ENCODE measurements around the gene ZBTB4. TPM values are rescaled to one million over a fixed set of nuclear protein-coding genes. Genes with fewer than 3 reads are reported as not detected.

ZBTB4 gene
- total RNA-seq, 1 experiment from 2014 or later: 26.7 TPM

GRCh38 chr17:7468804-7469389, 10.5 kb downstream of the ZBTB4 start:
- no peak for DNase-seq (ENCODE audit: low read depth)

DNA sequence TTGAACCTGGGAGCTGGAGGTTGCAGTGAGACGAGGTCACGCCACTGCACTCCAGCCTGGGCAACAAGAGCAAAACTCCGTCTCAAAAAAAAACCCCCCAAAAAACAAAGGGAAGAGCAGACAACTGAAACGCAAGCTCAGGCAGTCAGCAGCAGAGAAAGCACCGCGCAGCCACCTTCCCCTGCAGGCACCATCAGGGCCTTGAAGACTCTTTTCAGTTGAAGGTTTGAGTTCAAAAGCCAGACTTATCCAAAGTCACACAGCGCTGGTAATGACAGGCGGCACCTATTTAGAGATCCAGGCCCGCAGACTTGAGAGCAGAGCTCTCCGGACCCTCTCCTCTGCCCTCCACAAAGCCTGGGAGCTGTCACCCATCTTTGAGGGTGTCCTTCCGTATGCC, 11.1 kb downstream of the ZBTB4 start:
- no peak for DNase-seq (ENCODE audit: low read depth)

- no peak for DNase-seq (ENCODE audit: low read depth)
Measured at GRCh38 chr17:7467498-7467897, 11.9 kb downstream of the ZBTB4 start.

- peak; percentile 75 for DNase-seq (ENCODE audit: low read depth)
Measured at GRCh38 chr17:7466639-7467341, 12.6 kb downstream of the ZBTB4 start.

- no peak for DNase-seq (ENCODE audit: low read depth)
Measured at GRCh38 chr17:7466318-7466638, 13.2 kb downstream of the ZBTB4 start.

GRCh38 chr17:7465597-7466275, 13.7 kb downstream of the ZBTB4 start:
- DNase-seq (ENCODE audit: low read depth): no peak

- no peak for DNase-seq (ENCODE audit: low read depth)
Measured at GRCh38 chr17:7464081-7464480, 15.3 kb downstream of the ZBTB4 start.

GRCh38 chr17:7463372-7463846, 16.0 kb downstream of the ZBTB4 start:
- no peak for DNase-seq (ENCODE audit: low read depth)

DNA sequence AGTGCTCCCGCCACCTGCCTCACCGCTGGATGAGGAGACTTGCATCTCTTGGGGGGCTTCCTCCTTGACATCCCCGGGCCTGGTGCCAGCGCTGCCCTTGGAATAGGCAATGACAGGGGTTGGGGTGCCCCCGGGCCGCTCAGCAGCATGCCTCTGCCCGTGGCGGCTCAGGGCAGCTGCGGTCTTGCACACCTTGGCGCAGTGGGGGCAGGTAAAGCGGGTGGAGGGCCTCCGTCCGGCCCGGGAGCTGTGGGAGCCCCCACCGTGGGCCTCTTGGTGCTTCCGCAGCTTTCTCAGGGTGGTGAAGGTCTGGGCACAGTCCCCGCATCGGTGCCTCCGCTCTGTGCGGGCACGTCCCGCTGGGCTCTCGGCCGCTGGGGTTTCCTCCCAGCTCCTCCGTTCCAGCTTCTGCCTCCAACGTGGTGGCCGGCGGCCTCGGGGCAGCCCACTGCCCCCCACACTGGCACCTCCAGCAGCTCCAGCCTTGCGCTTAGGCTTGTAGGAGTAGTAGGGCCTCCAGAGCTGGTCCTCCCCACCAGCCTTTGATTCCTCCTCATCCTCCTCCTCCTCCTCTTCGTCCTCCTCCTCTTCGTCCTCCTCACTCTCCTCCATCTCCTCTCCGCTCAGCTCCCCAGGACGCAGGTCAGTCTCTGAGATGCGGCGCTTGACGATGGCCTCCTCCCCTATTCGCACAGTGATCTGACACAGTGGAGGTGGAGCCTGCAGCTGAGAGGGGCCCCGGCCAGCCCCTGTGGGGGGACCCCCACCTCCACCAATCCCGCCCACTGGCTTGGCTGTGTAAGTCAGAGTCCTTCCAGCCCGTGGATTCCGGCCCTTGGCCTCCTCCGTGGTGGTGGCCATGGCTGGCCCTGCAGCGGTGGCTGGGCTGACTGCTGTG, 16.7 kb downstream of the ZBTB4 start:
- DNase-seq (ENCODE audit: low read depth): no peak

- DNase-seq (ENCODE audit: low read depth): no peak
Measured at GRCh38 chr17:7460850-7461660, 18.4 kb downstream of the ZBTB4 start.

GRCh38 chr17:7459961-7460545, 19.4 kb downstream of the ZBTB4 start:
- no peak for DNase-seq (ENCODE audit: low read depth)

GRCh38 chr17:7448461-7448860, 31.0 kb downstream of the ZBTB4 start:
- DNase-seq (ENCODE audit: low read depth): no peak

- no peak for DNase-seq (ENCODE audit: low read depth)
Measured at GRCh38 chr17:7445619-7445968, 33.8 kb downstream of the ZBTB4 start.

GRCh38 chr17:7444682-7445618, 34.5 kb downstream of the ZBTB4 start, which contains the start of gene CHRNB1:
CHRNB1 (plus strand) TSS chr17:7445061; CDS start chr17:7445128, 67 bp downstream.
- peak; percentile 61 for DNase-seq (ENCODE audit: low read depth)

DNA sequence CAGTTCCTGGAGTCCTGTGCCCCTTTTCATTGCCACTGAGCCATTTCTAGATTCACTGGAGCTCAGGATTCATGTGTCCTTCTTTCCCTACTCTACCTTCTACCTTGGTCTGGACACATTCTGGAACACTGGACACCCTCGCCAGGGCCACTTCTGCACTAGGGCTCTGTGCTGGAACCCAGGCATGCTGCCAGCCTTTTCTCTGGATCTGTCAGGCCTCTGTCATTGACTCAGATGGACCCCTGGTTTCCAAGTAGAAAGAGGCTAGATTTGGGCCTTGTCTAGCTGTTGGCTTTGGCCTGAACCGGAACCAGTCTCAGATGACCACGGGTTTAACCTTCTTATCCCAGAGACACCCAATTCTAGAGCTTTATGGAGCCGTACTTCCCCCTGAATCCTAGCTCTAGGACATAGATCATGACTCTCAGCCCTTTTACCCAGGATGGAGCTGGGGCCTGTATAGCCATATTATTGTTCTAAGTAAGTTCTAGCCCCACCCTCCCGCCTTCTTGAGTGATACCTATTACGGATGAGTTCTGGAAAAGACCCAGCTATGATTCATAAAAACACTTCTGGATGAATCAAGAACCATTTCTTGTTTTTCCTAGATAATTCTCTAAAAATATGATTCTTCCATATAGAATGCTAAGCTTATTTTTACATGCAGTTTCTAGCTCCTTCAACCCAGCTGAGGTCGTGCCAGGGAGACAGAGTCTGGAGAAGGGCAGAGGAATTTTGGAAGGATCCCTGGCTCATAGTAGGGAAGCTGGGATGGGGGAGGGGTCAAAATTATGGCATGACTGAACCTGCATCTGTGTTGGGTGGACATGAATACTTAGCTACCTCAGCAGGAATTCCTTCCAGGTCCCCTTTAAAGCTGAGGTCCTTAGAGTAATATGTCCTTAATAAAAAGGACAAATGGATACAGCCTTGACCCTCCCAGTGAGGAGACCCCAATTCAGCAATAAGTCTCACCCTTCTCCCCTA, 35.6 kb downstream of the ZBTB4 start:
- DNase-seq (ENCODE audit: low read depth): peak; percentile 56

DNA sequence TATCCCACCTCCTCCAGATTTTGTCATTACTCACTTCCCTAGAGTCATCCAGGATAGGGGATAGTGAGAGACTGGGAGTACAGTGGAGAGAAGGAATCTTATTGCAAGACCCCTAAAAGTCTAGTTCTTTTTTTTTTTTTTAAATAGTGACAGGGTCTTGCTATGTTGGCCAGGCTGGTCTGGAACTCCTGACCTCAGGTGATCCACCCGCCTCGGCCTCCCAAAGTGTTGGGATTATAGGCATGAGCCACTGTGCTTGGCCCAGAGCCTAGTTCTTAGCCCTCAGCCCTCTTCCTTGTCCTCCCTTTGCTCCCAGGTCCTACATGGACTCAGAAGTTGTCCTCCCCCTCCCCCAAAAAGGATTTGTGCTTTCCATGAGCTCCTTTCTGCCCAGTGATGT, 37.3 kb downstream of the ZBTB4 start:
- DNase-seq (ENCODE audit: low read depth): no peak

GRCh38 chr17:7441266-7441665, 38.2 kb downstream of the ZBTB4 start:
- no peak for DNase-seq (ENCODE audit: low read depth)

GRCh38 chr17:7440834-7441195, 38.6 kb downstream of the ZBTB4 start:
- peak; percentile 53 for DNase-seq (ENCODE audit: low read depth)

All from M059J (cell line).